ENCODE data around the gene USP9X.

The USP9X gene

DNA sequence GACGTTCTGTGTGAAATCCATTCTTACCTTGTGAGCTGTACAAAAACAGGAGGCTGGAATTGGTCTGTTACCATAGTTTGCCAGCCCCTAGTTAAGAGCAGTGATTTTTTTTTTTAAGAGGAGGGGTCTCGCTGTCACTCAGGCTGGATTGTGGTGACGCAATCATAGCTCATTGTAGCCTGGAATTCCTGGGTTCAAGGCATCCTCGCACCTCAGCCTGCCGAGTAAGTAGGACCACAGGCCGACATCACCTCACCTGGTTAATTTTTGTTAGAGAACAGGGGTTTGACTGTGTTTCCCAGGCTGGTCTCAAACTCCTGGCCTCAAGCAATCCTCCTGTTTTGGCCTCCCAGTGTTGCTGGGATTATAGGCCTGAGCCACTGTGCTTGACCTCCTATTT is 7.5 kb downstream of the USP9X start:
- no peak overlapping the region for H3K9ac ChIP-seq (ENCODE audit: low read length)
- peaks cover 46% of the 10 kb centered on the region for H3K4me1 ChIP-seq (ENCODE audit: low read length)
- no peaks in the 10 kb centered on the region for H3K27me3 ChIP-seq (ENCODE audit: low read depth, low read length)
- peaks cover 100% of the 10 kb centered on the region for H3K79me2 ChIP-seq (ENCODE audit: low read length)
- H3K4me2 ChIP-seq (ENCODE audit: low read length) = no peak overlapping the region
- TF ChIP-seq, protein P1, sequence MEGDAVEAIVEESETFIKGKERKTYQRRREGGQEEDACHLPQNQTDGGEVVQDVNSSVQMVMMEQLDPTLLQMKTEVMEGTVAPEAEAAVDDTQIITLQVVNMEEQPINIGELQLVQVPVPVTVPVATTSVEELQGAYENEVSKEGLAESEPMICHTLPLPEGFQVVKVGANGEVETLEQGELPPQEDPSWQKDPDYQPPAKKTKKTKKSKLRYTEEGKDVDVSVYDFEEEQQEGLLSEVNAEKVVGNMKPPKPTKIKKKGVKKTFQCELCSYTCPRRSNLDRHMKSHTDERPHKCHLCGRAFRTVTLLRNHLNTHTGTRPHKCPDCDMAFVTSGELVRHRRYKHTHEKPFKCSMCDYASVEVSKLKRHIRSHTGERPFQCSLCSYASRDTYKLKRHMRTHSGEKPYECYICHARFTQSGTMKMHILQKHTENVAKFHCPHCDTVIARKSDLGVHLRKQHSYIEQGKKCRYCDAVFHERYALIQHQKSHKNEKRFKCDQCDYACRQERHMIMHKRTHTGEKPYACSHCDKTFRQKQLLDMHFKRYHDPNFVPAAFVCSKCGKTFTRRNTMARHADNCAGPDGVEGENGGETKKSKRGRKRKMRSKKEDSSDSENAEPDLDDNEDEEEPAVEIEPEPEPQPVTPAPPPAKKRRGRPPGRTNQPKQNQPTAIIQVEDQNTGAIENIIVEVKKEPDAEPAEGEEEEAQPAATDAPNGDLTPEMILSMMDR (IDR thresholded peaks at IDR 0.05; ENCODE audit: low read depth, low read length) = no peak
- no peak for TF ChIP-seq EZH2phosphoT487 (IDR thresholded peaks at IDR 0.05; ENCODE audit: low read depth)
- peaks cover 100% of the 10 kb centered on the region for H4K20me1 ChIP-seq (ENCODE audit: insufficient read depth, low read length)
- H2AFZ ChIP-seq (ENCODE audit: low read depth, low read length) = no peak overlapping the region
- no peak overlapping the region for H3K27ac ChIP-seq (ENCODE audit: low read length)
- H3K4me3 ChIP-seq (ENCODE audit: low read length) = no peak overlapping the region
- H3K36me3 ChIP-seq (replicated peaks; ENCODE audit: low read depth, low read length) = peaks cover 15% of the 10 kb centered on the region
- H3K9me3 ChIP-seq (ENCODE audit: insufficient read depth, low read length) = no peaks in the 10 kb centered on the region

DNA sequence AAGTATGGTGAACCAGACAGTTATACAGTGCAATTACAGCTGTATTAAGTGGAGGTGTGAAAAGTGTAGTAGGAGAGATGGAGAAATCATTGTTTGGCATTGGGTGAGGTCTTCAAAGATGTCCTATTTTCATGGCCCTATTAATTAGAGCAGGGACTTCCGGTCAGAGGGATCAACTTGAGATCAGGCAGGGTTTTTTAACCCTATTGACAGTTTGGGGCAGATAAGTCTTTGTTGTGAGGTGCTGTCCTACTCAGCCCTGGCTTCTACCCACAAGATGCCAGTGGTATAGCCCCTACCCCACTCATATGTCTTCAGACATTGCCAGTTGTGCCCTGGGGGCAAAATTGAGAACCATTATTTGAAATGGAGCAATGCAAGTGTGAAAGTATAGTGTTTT is 9.9 kb downstream of the USP9X start:
- no peaks in the 10 kb centered on the region for H3K9me3 ChIP-seq (ENCODE audit: insufficient read depth, low read length)
- no peak overlapping the region for H2AFZ ChIP-seq (ENCODE audit: low read depth, low read length)
- H3K4me2 ChIP-seq (ENCODE audit: low read length) = peak overlapping the region; percentile 20; the same call in 1 of the 2 replicates
- no peak overlapping the region for H3K9ac ChIP-seq (ENCODE audit: low read length)
- H3K27me3 ChIP-seq (ENCODE audit: low read depth, low read length) = no peaks in the 10 kb centered on the region
- no peak overlapping the region for H3K27ac ChIP-seq (ENCODE audit: low read length)
- peaks cover 100% of the 10 kb centered on the region for H3K79me2 ChIP-seq (ENCODE audit: low read length)
- peaks cover 24% of the 10 kb centered on the region for H3K4me1 ChIP-seq (ENCODE audit: low read length)
- peaks cover 4% of the 10 kb centered on the region for H3K36me3 ChIP-seq (replicated peaks; ENCODE audit: low read depth, low read length)
- H4K20me1 ChIP-seq (ENCODE audit: insufficient read depth, low read length) = peaks cover 100% of the 10 kb centered on the region
- TF ChIP-seq, protein P1 (IDR thresholded peaks at IDR 0.05; ENCODE audit: low read depth, low read length) = no peak
- TF ChIP-seq EZH2phosphoT487 (IDR thresholded peaks at IDR 0.05; ENCODE audit: low read depth) = no peak
- H3K4me3 ChIP-seq (ENCODE audit: low read length) = no peak overlapping the region

DNA sequence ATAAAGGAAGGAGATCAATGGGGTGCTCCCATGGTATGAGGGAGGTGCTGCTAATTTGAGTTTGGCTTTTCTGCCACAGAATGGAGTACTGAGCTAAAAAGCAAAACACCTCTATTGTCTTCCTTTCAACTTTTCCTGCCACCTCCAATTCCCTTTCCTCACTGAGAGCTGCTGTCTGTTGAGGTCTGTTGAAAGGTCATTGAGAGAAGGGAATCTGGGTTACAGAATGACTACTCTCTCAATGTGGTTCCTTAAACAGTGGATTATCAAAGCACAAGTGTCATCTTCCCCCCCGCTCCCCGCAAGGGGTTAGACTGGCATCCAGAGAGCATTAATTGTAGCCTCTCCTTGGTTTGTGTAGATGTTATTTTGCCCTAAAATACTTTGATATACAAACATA is 10.7 kb downstream of the USP9X start:
- Histone ChIP-seq H4K20me1 (ENCODE audit: insufficient read depth, low read length) (peaks cover 97% of the 10 kb centered on the region), H3K79me2 (ENCODE audit: low read length) (peaks cover 100% of the 10 kb centered on the region), H3K4me2 (ENCODE audit: low read length) (0 out of 2 replicates have a peak overlapping the region, but pooled peaks have one; percentile 20), H3K36me3 (replicated peaks; ENCODE audit: low read depth, low read length) (peaks cover 4% of the 10 kb centered on the region), H2AFZ (ENCODE audit: low read depth, low read length) (no peak overlapping the region), H3K27me3 (ENCODE audit: low read depth, low read length) (no peaks in the 10 kb centered on the region), H3K4me1 (ENCODE audit: low read length) (peaks cover 17% of the 10 kb centered on the region), H3K9me3 (ENCODE audit: insufficient read depth, low read length) (no peaks in the 10 kb centered on the region), H3K27ac (ENCODE audit: low read length) (no peak overlapping the region), H3K4me3 (ENCODE audit: low read length) (no peak overlapping the region), H3K9ac (ENCODE audit: low read length) (no peak overlapping the region)
- TF ChIP-seq EZH2phosphoT487 (IDR thresholded peaks at IDR 0.05; ENCODE audit: low read depth) = no peak

DNA sequence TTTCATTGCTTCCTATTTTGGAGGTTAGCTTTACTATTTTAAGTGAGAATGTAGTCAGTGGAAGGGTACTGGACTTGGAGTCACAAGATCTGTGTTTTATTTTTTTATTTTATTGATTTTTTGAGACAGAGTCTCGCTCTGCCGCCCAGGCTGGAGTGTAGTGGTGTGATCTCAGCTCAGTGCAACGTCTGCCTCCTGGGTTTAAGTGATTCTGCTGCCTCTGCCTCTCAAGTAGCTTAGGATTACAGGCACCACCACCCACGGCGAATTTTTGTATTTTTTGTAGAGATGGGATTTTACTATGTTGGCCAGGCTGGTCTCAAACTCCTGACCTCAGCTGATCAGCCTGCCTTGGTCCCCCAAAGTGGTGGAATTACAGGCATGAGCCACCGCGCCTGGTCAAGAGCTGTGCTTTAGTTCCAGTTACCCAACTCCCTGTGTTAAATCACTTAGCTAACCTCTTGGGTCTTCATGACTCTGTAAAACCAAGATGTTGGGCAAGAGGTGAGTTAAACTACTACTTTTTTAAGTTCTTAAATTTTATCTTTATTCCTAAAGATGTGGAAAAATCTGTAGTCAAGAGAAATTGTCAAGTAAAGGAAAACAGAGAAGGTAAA is 11.2 kb downstream of the USP9X start:
- Histone ChIP-seq H3K27ac (ENCODE audit: low read length) (no peak overlapping the region), H4K20me1 (ENCODE audit: insufficient read depth, low read length) (peaks cover 96% of the 10 kb centered on the region), H2AFZ (ENCODE audit: low read depth, low read length) (no peak overlapping the region), H3K4me3 (ENCODE audit: low read length) (no peak overlapping the region), H3K79me2 (ENCODE audit: low read length) (peaks cover 100% of the 10 kb centered on the region), H3K36me3 (replicated peaks; ENCODE audit: low read depth, low read length) (peaks cover 4% of the 10 kb centered on the region), H3K4me1 (ENCODE audit: low read length) (peaks cover 14% of the 10 kb centered on the region), H3K27me3 (ENCODE audit: low read depth, low read length) (no peaks in the 10 kb centered on the region), H3K4me2 (ENCODE audit: low read length) (no peak overlapping the region), H3K9ac (ENCODE audit: low read length) (no peak overlapping the region), H3K9me3 (ENCODE audit: insufficient read depth, low read length) (no peaks in the 10 kb centered on the region)
- TF ChIP-seq EZH2phosphoT487 (IDR thresholded peaks at IDR 0.05; ENCODE audit: low read depth) = no peak
- TF ChIP-seq, protein P1 (IDR thresholded peaks at IDR 0.05; ENCODE audit: low read depth, low read length) = no peak
